Astrocyte (in vitro differentiated cells and primary cell): ENCODE data around the gene CBS. TPM values are rescaled to one million over a fixed set of nuclear protein-coding genes. Genes with fewer than 3 reads are reported as not detected.

Experiments
- DNase-seq: peaks from one replicate; pipeline ENCODE4 v3.0.0-alpha.2; 2010; ENCODE audit warnings: low read depth
- FAIRE-seq: peaks from 2 replicates; lab custom pipeline; 2011; peaks lifted over from hg19 to GRCh38; lab: Jason Lieb, UNC
- H2AFZ ChIP-seq: 2 replicates; pipeline ENCODE4 v1.6.0; 2012; ENCODE audit warnings: low read depth, low read length, inconsistent platforms
- H3K27ac ChIP-seq: 2 replicates; pipeline ENCODE4 v1.5.1; 2011; ENCODE audit warnings: low read depth, low read length, inconsistent platforms
- H3K27me3 ChIP-seq: 2 replicates; pipeline ENCODE4 v1.6.0; 2011; ENCODE audit warnings: low read length, inconsistent platforms; ENCODE audit not compliant: insufficient read depth
- H3K36me3 ChIP-seq: 2 replicates; pipeline ENCODE4 v1.5.1; 2011; ENCODE audit warnings: low read length, inconsistent platforms; ENCODE audit not compliant: insufficient read depth
- H3K4me1 ChIP-seq: 2 replicates; pipeline ENCODE4 v1.5.1; 2011; ENCODE audit warnings: low read length, inconsistent platforms; ENCODE audit not compliant: insufficient read depth
- H3K4me2 ChIP-seq: 2 replicates; pipeline ENCODE4 v1.6.0; 2012; ENCODE audit warnings: low read length, inconsistent platforms
- H3K4me3 ChIP-seq: 2 replicates; pipeline ENCODE4 v1.5.1; 2011; ENCODE audit warnings: low read depth, mild to moderate bottlenecking, low read length, inconsistent platforms; ENCODE audit not compliant: insufficient read depth
- H3K79me2 ChIP-seq: 2 replicates; pipeline ENCODE4 v1.6.0; 2012; ENCODE audit warnings: mild to moderate bottlenecking, low read length, inconsistent platforms; ENCODE audit not compliant: insufficient read depth
- H3K9ac ChIP-seq: 2 replicates; pipeline ENCODE4 v1.6.0; 2012; ENCODE audit warnings: mild to moderate bottlenecking, low read length, inconsistent platforms
- H3K9me3 ChIP-seq: 2 replicates; pipeline ENCODE4 v1.5.1; 2012; ENCODE audit warnings: low read depth, mild to moderate bottlenecking, low read length, inconsistent platforms; ENCODE audit not compliant: insufficient read depth
- H4K20me1 ChIP-seq: 2 replicates; pipeline ENCODE4 v1.6.0; 2012; ENCODE audit warnings: low read length, inconsistent platforms; ENCODE audit not compliant: insufficient read depth
- H3K27ac Mint-ChIP-seq: one replicate; pipeline ENCODE4 v1.8.0; 2021; ENCODE audit warnings: mild to moderate bottlenecking, mixed read lengths; ENCODE audit not compliant: unreplicated experiment
- H3K27me3 Mint-ChIP-seq: one replicate; pipeline ENCODE4 v1.8.0; 2021; ENCODE audit warnings: low read depth, mixed read lengths; ENCODE audit not compliant: unreplicated experiment
- H3K36me3 Mint-ChIP-seq: one replicate; pipeline ENCODE4 v1.8.0; 2021; ENCODE audit warnings: low read depth, mixed read lengths; ENCODE audit not compliant: unreplicated experiment
- H3K4me1 Mint-ChIP-seq: one replicate; pipeline ENCODE4 v1.8.0; 2021; ENCODE audit warnings: low read depth, mixed read lengths; ENCODE audit not compliant: unreplicated experiment
- H3K4me3 Mint-ChIP-seq: one replicate; pipeline ENCODE4 v1.8.0; 2021; ENCODE audit warnings: mild to moderate bottlenecking, moderate library complexity, mixed read lengths; ENCODE audit not compliant: unreplicated experiment
- H3K9me3 Mint-ChIP-seq: one replicate; pipeline ENCODE4 v1.8.0; 2021; ENCODE audit warnings: mild to moderate bottlenecking, mixed read lengths; ENCODE audit not compliant: unreplicated experiment
- CTCF ChIP-seq: IDR thresholded peaks from 2 replicates; pipeline ENCODE4 v1.5.1; 2011; ENCODE audit warnings: low read depth, mild to moderate bottlenecking, inconsistent platforms, low read length, moderate library complexity; ENCODE audit not compliant: insufficient read depth
- EZH2 ChIP-seq: IDR thresholded peaks from 2 replicates; pipeline ENCODE4 v1.6.1; 2012; ENCODE audit warnings: mild to moderate bottlenecking, low read length, inconsistent platforms; ENCODE audit not compliant: insufficient read depth
- total RNA-seq: library from RNA; stranded (reverse); gene quantifications from 2 replicates; pipeline ENCODE4 v1.2.1, GENCODE V29; 2021

CBS gene
- total RNA-seq, 1 donor from 2014 or later = 195 TPM

DNA sequence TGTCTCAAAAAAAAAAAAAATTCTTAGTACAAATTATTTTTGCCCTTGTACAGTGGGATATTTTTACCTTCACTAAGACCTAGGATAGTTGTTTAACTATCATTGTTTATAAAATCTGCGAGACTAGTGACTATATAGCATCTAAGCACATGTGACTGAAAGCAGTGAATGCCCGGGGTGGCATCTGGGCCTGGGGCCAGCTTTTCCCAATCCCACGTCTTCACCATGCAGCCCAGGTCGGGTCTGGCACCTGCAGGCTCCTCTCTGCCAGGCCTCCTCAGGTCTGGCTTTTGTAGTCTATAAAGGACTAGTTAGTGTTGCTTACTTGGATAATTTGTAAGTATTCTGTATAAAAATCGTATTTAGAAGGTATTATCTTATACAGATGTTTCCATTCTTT, 40.8 kb downstream of the CBS start:
- H3K4me3 Mint-ChIP-seq = no peak overlapping the region
- H3K27me3 Mint-ChIP-seq = no peaks in the 10 kb centered on the region
- TF ChIP-seq EZH2 = no peak
- no peak for TF ChIP-seq CTCF

DNA sequence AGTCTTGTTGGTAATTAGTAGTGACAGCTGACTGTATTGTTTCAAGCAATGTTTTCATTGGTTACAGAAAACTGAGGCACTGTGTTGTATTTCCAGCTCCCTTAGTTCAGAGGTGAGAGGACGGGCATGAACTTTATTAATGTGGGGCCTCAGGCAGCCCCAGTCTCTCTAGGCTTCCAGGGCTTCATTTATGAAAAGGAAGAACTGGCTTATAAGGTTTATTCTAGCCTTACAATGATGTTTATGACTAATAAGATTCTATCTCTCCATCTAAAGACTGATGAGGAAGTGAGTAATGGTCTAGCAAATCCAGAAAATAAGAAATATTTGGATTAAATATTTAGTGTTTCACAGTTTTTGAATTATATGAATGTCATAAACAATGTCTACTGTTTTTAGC, 41.5 kb downstream of the CBS start:
- no peaks in the 10 kb centered on the region for H3K9me3 ChIP-seq
- H3K4me2 ChIP-seq = peak overlapping the region; percentile 17
- Mint-ChIP-seq H3K27ac (no peak overlapping the region), H3K4me3 (no peak overlapping the region), H3K36me3 (peaks cover 11% of the 10 kb centered on the region), H3K4me1 (peaks cover 3% of the 10 kb centered on the region), H3K27me3 (no peaks in the 10 kb centered on the region), H3K9me3 (no peaks in the 10 kb centered on the region)
- H3K36me3 ChIP-seq = peaks cover 3% of the 10 kb centered on the region
- no peaks in the 10 kb centered on the region for H3K79me2 ChIP-seq
- no peak overlapping the region for H3K4me3 ChIP-seq
- no peaks in the 10 kb centered on the region for H3K27me3 ChIP-seq
- no peak for FAIRE-seq
- no peaks in the 10 kb centered on the region for H4K20me1 ChIP-seq
- H3K9ac ChIP-seq = no peak overlapping the region
- no peak for TF ChIP-seq CTCF
- TF ChIP-seq EZH2 = no peak
- no peak overlapping the region for H2AFZ ChIP-seq
- H3K4me1 ChIP-seq = peaks cover 3% of the 10 kb centered on the region
- no peak for DNase-seq
- H3K27ac ChIP-seq = no peak overlapping the region

More for the DNA sequence above, 40.8 kb downstream of the CBS start:
- Histone ChIP-seq H4K20me1 (no peaks in the 10 kb centered on the region), H3K9me3 (no peaks in the 10 kb centered on the region), H3K27ac (no peak overlapping the region), H3K36me3 (peaks cover 3% of the 10 kb centered on the region), H3K4me3 (no peak overlapping the region), H2AFZ (no peak overlapping the region), H3K27me3 (no peaks in the 10 kb centered on the region), H3K79me2 (no peaks in the 10 kb centered on the region), H3K4me2 (no peak overlapping the region), H3K9ac (no peak overlapping the region), H3K4me1 (peaks cover 3% of the 10 kb centered on the region)
- H3K36me3 Mint-ChIP-seq = peaks cover 10% of the 10 kb centered on the region
- H3K27ac Mint-ChIP-seq = no peak overlapping the region
- no peaks in the 10 kb centered on the region for H3K9me3 Mint-ChIP-seq
- peaks cover 3% of the 10 kb centered on the region for H3K4me1 Mint-ChIP-seq
- DNase-seq = no peak
- FAIRE-seq = no peak

- Histone ChIP-seq H3K9me3 (no peaks in the 10 kb centered on the region), H2AFZ (no peak overlapping the region), H3K4me2 (no peak overlapping the region), H3K27me3 (no peaks in the 10 kb centered on the region), H3K36me3 (peaks cover 11% of the 10 kb centered on the region), H3K9ac (no peak overlapping the region), H3K4me1 (peaks cover 3% of the 10 kb centered on the region), H3K4me3 (no peak overlapping the region), H4K20me1 (no peaks in the 10 kb centered on the region), H3K79me2 (no peaks in the 10 kb centered on the region), H3K27ac (no peak overlapping the region)
- H3K9me3 Mint-ChIP-seq = no peaks in the 10 kb centered on the region
- H3K4me1 Mint-ChIP-seq = peaks cover 11% of the 10 kb centered on the region
- DNase-seq (no peak), FAIRE-seq (no peak)
- H3K27ac Mint-ChIP-seq = no peak overlapping the region
- no peaks in the 10 kb centered on the region for H3K27me3 Mint-ChIP-seq
- H3K4me3 Mint-ChIP-seq = no peak overlapping the region
- peaks cover 21% of the 10 kb centered on the region for H3K36me3 Mint-ChIP-seq
- no peak for TF ChIP-seq CTCF
- no peak for TF ChIP-seq EZH2
These were observed 44.5 kb downstream of the CBS start for GRCh38 chr21:43031121-43031619.
